OCI-M1 (cell line): ENCODE data around the gene HELT.
"Not testable (repeated sequence)": the region's sequence is repeated elsewhere in the genome, so short reads cannot be mapped to it uniquely, and the experiment has no call there.

Experiments
- DNase-seq: peaks from one replicate; lab custom pipeline; 2025; lab: John Stamatoyannopoulos, UW

HELT gene

GRCh38 chr4:185036019-185036418 lies 17.7 kb downstream of the HELT start:
- no peak for DNase-seq

- DNase-seq = no peak
These were observed 18.6 kb downstream of the HELT start for GRCh38 chr4:185036842-185037241.

GRCh38 chr4:185039508-185040273 lies 21.4 kb downstream of the HELT start:
- peak; percentile 93 for DNase-seq

- no peak for DNase-seq
These were observed 22.2 kb downstream of the HELT start for GRCh38 chr4:185040523-185040922.

GRCh38 chr4:185050286-185050685 lies 32.0 kb downstream of the HELT start:
- not testable (repeated sequence) for DNase-seq

GRCh38 chr4:185051283-185051682 lies 33.0 kb downstream of the HELT start:
- DNase-seq = not testable (repeated sequence)

- no peak for DNase-seq
These were observed 35.5 kb downstream of the HELT start for GRCh38 chr4:185053746-185054145.

- no peak for DNase-seq
These were observed 36.0 kb downstream of the HELT start for GRCh38 chr4:185054272-185054671.

- DNase-seq = no peak
These were observed 36.6 kb downstream of the HELT start for GRCh38 chr4:185054886-185055285.

GRCh38 chr4:185061610-185062009 lies 43.3 kb downstream of the HELT start:
- no peak for DNase-seq

GRCh38 chr4:185062606-185063005 lies 44.3 kb downstream of the HELT start:
- no peak for DNase-seq

- no peak for DNase-seq
These were observed 47.9 kb downstream of the HELT start for GRCh38 chr4:185066179-185066578.

- DNase-seq = peak; percentile 23
These were observed 50.5 kb downstream of the HELT start for GRCh38 chr4:185068837-185069236.
